GM12892 (cell line): Measurements from ENCODE around the gene IL37.
"Not testable (repeated sequence)": the region's sequence is repeated elsewhere in the genome, so short reads cannot be mapped to it uniquely, and the experiment has no call there.

Source experiments
- DNase-seq: peaks from one replicate; pipeline ENCODE4 v3.0.0; 2011; ENCODE audit not compliant: insufficient read length
- FAIRE-seq: peaks from 2 replicates; lab custom pipeline; 2011; peaks lifted over from hg19 to GRCh38; lab: Jason Lieb, UNC
- POLR2A ChIP-seq: IDR thresholded peaks from 2 replicates; pipeline ENCODE4 v1.6.1; 2011; ENCODE audit warnings: low read depth, low read length, control low read depth
- POLR2AphosphoS5 ChIP-seq: IDR thresholded peaks from 2 replicates; pipeline ENCODE4 v1.6.1; 2011; ENCODE audit warnings: low read depth, low read length, control low read depth
- TAF1 ChIP-seq: IDR thresholded peaks from 2 replicates; pipeline ENCODE4 v1.6.1; 2011; ENCODE audit warnings: low read depth, mild to moderate bottlenecking, control low read depth, low read length, borderline replicate concordance

IL37 gene

DNA sequence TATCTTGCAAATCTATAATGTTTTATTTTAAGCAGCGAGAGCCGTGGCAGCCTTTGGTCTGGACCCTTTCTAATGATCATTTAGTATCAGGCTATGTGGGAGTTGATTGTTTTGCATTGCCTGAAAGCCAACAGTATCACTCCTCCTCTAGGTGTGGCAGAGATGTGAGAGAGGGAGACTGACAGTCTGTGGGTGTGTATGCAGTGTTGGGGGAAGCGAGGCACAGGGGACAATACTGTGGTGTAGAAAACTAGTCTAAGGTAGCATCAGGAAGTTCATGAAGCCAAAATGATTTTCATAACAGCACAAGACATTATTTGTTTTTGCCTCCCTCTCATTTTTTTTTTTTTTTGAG, 13.4 kb upstream of the IL37 start:
- DNase-seq (no peak), FAIRE-seq (no peak)
- TF ChIP-seq TAF1 (no peak), POLR2A (no peak), POLR2AphosphoS5 (no peak)

DNA sequence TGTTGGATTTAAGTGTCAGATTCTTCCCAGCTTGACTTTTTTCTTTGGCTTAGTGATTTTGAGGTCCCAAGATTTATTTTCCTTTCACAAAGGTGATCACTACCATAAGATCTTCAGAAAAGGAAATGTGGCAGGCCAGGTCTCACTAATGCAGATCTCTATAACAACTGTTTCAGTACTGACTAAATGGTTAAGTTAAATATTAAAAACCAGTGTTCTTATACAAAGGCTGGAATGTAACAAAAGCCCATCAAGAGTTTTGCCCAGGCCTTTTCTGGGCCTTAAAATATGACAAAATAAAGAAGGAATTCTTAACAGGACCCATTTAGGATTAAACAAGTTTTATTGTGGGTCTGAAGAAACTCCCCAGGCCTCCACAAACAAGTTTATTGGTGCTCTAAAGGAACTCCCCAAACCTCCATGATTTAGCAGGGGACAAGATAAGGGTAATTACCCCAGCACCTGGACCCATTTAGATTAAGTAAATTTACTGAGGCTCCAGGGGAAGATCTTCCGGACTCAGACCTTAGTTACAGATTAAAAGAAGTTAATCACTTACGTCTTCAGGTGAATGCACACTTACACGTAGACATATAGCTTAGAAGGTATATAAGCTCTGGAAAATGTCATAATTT, 9.4 kb upstream of the IL37 start:
- not testable (repeated sequence) for FAIRE-seq

GRCh38 chr2:112902816-112903215, 8.1 kb upstream of the IL37 start:
- DNase-seq: no peak
- TF ChIP-seq TAF1: no peak
- no peak for TF ChIP-seq POLR2A
- TF ChIP-seq POLR2AphosphoS5: no peak
- no peak for FAIRE-seq

More for the DNA sequence above, 9.4 kb upstream of the IL37 start:
- DNase-seq: not testable (repeated sequence)

DNA sequence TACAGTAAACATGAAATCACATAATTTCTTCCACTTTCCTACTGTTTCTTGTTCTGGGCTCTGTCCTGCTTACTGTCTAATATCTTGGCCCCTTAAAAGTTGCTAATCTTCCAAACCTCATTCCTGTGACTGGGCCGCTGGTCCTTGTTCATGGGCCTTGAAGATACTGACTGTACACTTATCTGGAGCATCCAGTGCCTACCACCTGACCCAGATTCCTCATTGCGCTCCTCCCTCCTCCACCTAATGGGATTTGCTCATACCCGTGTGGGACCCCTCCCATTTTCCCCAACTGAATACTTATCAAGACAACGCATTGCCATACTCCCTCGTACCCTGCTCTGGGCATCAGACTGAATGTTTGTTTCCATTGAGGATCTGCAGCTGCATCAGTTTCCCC, 6.1 kb upstream of the IL37 start:
- no peak for FAIRE-seq

GRCh38 chr2:112906276-112906675, 4.7 kb upstream of the IL37 start:
- TF ChIP-seq TAF1 (no peak), POLR2A (no peak), POLR2AphosphoS5 (no peak)
- FAIRE-seq (no peak), DNase-seq (no peak)

More for the DNA sequence above, 6.1 kb upstream of the IL37 start:
- no peak for DNase-seq
- TF ChIP-seq TAF1 (no peak), POLR2AphosphoS5 (no peak), POLR2A (no peak)

- TF ChIP-seq TAF1 (no peak), POLR2A (no peak), POLR2AphosphoS5 (no peak)
- DNase-seq (no peak), FAIRE-seq (no peak)
These were observed 3.7 kb upstream of the IL37 start for GRCh38 chr2:112907001-112907949.

DNA sequence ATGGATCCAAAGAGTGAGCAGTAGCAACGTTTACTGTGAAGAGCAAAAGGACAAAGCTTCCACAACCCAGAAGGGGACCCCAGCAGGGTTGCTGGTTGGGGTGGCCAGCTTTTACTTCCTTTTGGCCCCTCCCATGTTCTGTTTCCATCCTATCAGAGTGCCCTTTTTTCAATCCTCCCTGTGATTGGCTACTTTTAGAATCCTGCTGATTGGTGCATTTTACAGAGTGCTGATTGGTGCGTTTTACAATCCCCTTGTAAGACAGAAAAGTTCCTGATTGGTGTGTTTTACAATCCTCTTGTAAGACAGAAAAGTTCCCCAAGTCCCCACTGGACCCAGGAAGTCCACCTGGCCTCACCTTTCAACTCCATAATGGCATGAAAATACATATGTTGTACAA, 2.4 kb upstream of the IL37 start:
- FAIRE-seq, DNase-seq: not testable (repeated sequence)

DNA sequence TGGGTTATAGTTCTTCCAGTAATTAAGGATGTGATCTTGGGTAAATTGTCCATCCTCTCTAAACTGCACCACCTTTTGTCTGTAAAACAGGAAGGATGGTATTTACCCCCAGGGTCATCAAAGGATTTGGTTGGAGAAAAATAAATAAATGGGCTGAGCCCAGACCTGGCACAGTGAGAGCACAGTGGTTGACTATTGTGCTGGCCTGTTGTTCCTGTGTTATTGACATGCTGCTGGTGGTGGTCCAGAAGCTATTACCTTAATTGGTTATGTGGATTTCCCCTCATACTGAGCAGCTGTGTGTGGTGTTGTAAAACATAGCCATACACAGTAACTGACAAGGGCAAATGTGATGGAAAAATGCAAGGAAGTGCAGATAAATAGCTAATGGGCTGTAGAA, 746 bp upstream of the IL37 start:
- DNase-seq (no peak), FAIRE-seq (no peak)
- no peak for TF ChIP-seq POLR2AphosphoS5
- TF ChIP-seq TAF1: no peak
- TF ChIP-seq POLR2A: no peak

GRCh38 chr2:112912403-112912802, 1.4 kb downstream of the IL37 start:
- TF ChIP-seq TAF1 (no peak), POLR2A (no peak), POLR2AphosphoS5 (no peak)
- no peak for DNase-seq
- FAIRE-seq: no peak

- DNase-seq (no peak), FAIRE-seq (no peak)
- TF ChIP-seq POLR2AphosphoS5: no peak
- no peak for TF ChIP-seq POLR2A
These were observed 4.6 kb downstream of the IL37 start for GRCh38 chr2:112915300-112916144.

GRCh38 chr2:112916145-112916571, 5.2 kb downstream of the IL37 start:
- FAIRE-seq: no peak
- no peak for TF ChIP-seq POLR2AphosphoS5
- no peak for TF ChIP-seq TAF1
- TF ChIP-seq POLR2A: no peak

DNA sequence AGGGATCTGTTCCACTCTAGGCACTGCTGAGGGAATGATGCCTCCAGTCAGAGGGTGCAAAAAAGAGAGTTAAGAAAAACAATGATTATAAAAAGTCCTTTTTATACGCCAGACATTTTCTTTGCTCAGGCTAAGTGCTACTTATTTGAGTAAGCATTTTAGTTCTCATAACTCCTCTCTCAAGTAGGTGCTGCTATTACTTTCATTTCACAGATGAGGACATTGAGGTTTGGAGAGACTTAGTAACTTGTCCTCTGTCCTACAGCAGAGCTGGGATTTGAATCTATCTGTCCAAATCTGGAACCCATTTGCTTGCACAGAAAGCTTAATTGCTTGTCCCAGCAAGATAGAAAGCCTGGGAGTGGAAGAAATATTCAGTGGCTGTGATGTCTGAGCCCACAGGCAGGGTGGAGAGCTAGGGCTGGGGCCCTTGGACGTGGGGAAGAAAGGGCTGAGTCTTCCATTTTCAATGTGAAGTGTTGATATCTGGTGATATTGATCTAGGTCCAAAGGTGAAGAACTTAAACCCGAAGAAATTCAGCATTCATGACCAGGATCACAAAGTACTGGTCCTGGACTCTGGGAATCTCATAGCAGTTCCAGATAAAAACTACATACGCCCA, 5.8 kb downstream of the IL37 start:
- TF ChIP-seq POLR2A (no peak), POLR2AphosphoS5 (no peak), TAF1 (no peak)
- FAIRE-seq (no peak), DNase-seq (no peak)

More at GRCh38 chr2:112916145-112916571, 5.2 kb downstream of the IL37 start:
- no peak for DNase-seq
